Common myeloid progenitor, CD34-positive (primary cell): Measurements from ENCODE around the gene STAT3.

Experiments
- CTCF ChIA-PET: fragments of 350-600 bp; sonication (Branson Sonifier 250); formaldehyde crosslinking; loops from one replicate; lab custom pipeline; 2021; ENCODE audit warnings: antibody characterized with exemption; lab: Charles Lee
- POLR2A ChIA-PET: fragments of 350-600 bp; sonication (Branson Sonifier 250); formaldehyde crosslinking; loops from one replicate; lab custom pipeline; 2021; ENCODE audit warnings: antibody characterized with exemption; lab: Charles Lee
- DNase-seq, 3 donors: peaks; one replicate each; pipeline versions ENCODE4 v3.0.0 to v3.0.0-alpha.2; 2013
- H3K27ac ChIP-seq, 2 experiments: 1 replicate in 1 of 2; 2 replicates in 1 of 2; pipeline ENCODE4 v1.7.0; 2013; ENCODE audit warnings: inconsistent platforms in 2 of 2, low read length in 2 of 2, mild to moderate bottlenecking in 2 of 2, low read depth in 1 of 2, moderate library complexity in 1 of 2; ENCODE audit not compliant: severe bottlenecking in 2 of 2, insufficient read depth in 1 of 2, poor library complexity in 1 of 2
- H3K27me3 ChIP-seq, 5 experiments: replicated peaks in 2 of 5; 1 replicate in 3 of 5; 2 replicates in 2 of 5; pipeline versions ENCODE4 v1.6.1 to v1.7.0; 2013; ENCODE audit warnings: low read length in 4 of 5, mild to moderate bottlenecking in 2 of 5, moderate library complexity in 2 of 5, inconsistent platforms in 1 of 5; ENCODE audit not compliant: insufficient read depth in 5 of 5, control insufficient read depth in 4 of 5
- H3K36me3 ChIP-seq, 4 experiments: 1 replicate in 2 of 4; 2 replicates in 2 of 4; pipeline versions ENCODE4 v1.6.1 to v1.7.0; 2013; ENCODE audit warnings: low read length in 3 of 4, control low read depth in 1 of 4, mild to moderate bottlenecking in 1 of 4; ENCODE audit not compliant: control insufficient read depth in 4 of 4, insufficient read depth in 4 of 4
- H3K4me1 ChIP-seq, 4 experiments: 1 replicate in 3 of 4; 2 replicates in 1 of 4; pipeline versions ENCODE4 v1.6.1 to v1.7.1; 2013; ENCODE audit warnings: low read length in 3 of 4, mild to moderate bottlenecking in 3 of 4, control low read depth in 1 of 4, inconsistent platforms in 1 of 4, moderate library complexity in 1 of 4; ENCODE audit not compliant: control insufficient read depth in 4 of 4, insufficient read depth in 4 of 4; ENCODE audit errors: control extremely low read depth in 1 of 4
- H3K4me3 ChIP-seq, 7 experiments: 1 replicate in 4 of 7; 2 replicates in 3 of 7; pipeline versions ENCODE4 v1.5.1 to v1.7.0; 2013; ENCODE audit warnings: mild to moderate bottlenecking in 7 of 7, low read length in 6 of 7, moderate library complexity in 6 of 7, inconsistent platforms in 2 of 7, low read depth in 2 of 7, control low read depth in 1 of 7; ENCODE audit not compliant: insufficient read depth in 4 of 7, control insufficient read depth in 1 of 7; ENCODE audit errors: extremely low read depth in 1 of 7
- H3K9me3 ChIP-seq, 5 experiments: 1 replicate in 4 of 5; 2 replicates in 1 of 5; pipeline versions ENCODE4 v1.6.1 to v1.7.1; 2013; ENCODE audit warnings: low read length in 4 of 5, mild to moderate bottlenecking in 2 of 5, inconsistent platforms in 1 of 5, low read depth in 1 of 5, moderate library complexity in 1 of 5; ENCODE audit not compliant: control insufficient read depth in 4 of 5, insufficient read depth in 2 of 5; ENCODE audit errors: control extremely low read depth in 1 of 5
- WGBS: methylation state at CpG from one replicate; pipeline ENCODE4 v1.1.5; 2013; ENCODE audit not compliant: insufficient coverage; 5-methylcytosine and 5-hydroxymethylcytosine counted together

The STAT3 gene

GRCh38 chr17:42313389-42313772 is 74.9 kb downstream of the STAT3 start:
- 57% methylated on average over 4 of the region's 4 CpGs for WGBS
- peaks cover 2 to 70% (median 48%) of the 10 kb centered on the region in 4 experiments for H3K36me3 ChIP-seq
- H3K4me1 ChIP-seq: peaks cover 29 to 91% (median 83%) of the 10 kb centered on the region in 4 experiments

GRCh38 chr17:42312285-42313130 is 75.7 kb downstream of the STAT3 start:
- peak; percentile 90 to 95 (median 93) for DNase-seq
- Histone ChIP-seq H3K27me3 (no peaks in the 10 kb centered on the region), H3K9me3 (no peaks in the 10 kb centered on the region), H3K4me1 (peaks cover 24 to 82% (median 74%) of the 10 kb centered on the region in 4 experiments), H3K4me3 (peak overlapping the region in 3 of 7 experiments; percentile 43 to 51 (median 48)), H3K36me3 (peaks cover 6 to 72% (median 54%) of the 10 kb centered on the region in 4 experiments), H3K27ac (peak overlapping the region; percentile 62 to 99)
- CTCF ChIA-PET: interaction anchor here (0.6 to 12.4 kb wide), 22 partner anchors 9 to 151 kb away, joined by 3 to 132 read pairs (median 4); partner anchors contain the start of gene STAT3
- POLR2A ChIA-PET: interaction anchor here (0.5 to 3.7 kb wide), 16 partner anchors 9 to 206 kb away, joined by 3 to 36 read pairs (median 5); partner anchors contain the start of genes CAVIN1, STAT3, STAT5A and STAT5B
- under 1% methylated on average over 39 of the region's 54 CpGs for WGBS

More at GRCh38 chr17:42313389-42313772, 74.9 kb downstream of the STAT3 start:
- peak overlapping the region; percentile 62 to 99 for H3K27ac ChIP-seq
- ChIA-PET CTCF (interaction anchor here (0.8 to 12.4 kb wide), 13 partner anchors 9 to 214 kb away, joined by 3 to 132 read pairs (median 4); partner anchors contain the start of gene STAT3), POLR2A (interaction anchor here (0.6 to 3.7 kb wide), 7 partner anchors 8 to 205 kb away, joined by 3 to 36 read pairs (median 7); partner anchors contain the start of genes STAT3 and STAT5A)
- H3K27me3 ChIP-seq: no peaks in the 10 kb centered on the region
- no peak for DNase-seq
- peak overlapping the region in 2 of 7 experiments; percentile 22 to 33 for H3K4me3 ChIP-seq
- no peaks in the 10 kb centered on the region for H3K9me3 ChIP-seq

- H3K36me3 ChIP-seq: peaks cover 6 to 72% (median 56%) of the 10 kb centered on the region in 4 experiments
Measured at GRCh38 chr17:42312035-42312284, 76.3 kb downstream of the STAT3 start.

GRCh38 chr17:42311240-42312034 is 76.8 kb downstream of the STAT3 start:
- Histone ChIP-seq H3K27ac (peak overlapping the region; percentile 41 to 99), H3K36me3 (peaks cover 6 to 72% (median 54%) of the 10 kb centered on the region in 4 experiments), H3K27me3 (no peaks in the 10 kb centered on the region), H3K9me3 (no peaks in the 10 kb centered on the region), H3K4me3 (peak overlapping the region in 4 of 7 experiments; percentile 31 to 48 (median 44)), H3K4me1 (peaks cover 23 to 71% (median 63%) of the 10 kb centered on the region in 4 experiments)
- POLR2A ChIA-PET: interaction anchor here (0.5 to 3.7 kb wide), 13 partner anchors 10 to 94 kb away, joined by 3 to 36 read pairs (median 5); partner anchors contain the start of genes STAT3, STAT5A and STAT5B
- DNase-seq: peak in 2 of 3 donors; percentile 76 to 80
- CTCF ChIA-PET: interaction anchor here (0.7 to 12.4 kb wide), 17 partner anchors 10 to 206 kb away, joined by 3 to 132 read pairs (median 5); partner anchors contain the start of genes STAT3 and STAT5A
- 38% methylated on average over 15 of the region's 19 CpGs for WGBS

More at GRCh38 chr17:42312035-42312284, 76.3 kb downstream of the STAT3 start:
- ChIA-PET POLR2A (interaction anchor here (0.5 to 3.7 kb wide), 14 partner anchors 9 to 111 kb away, joined by 3 to 36 read pairs (median 4); partner anchors contain the start of genes CAVIN1, STAT3, STAT5A and STAT5B), CTCF (interaction anchor here (1.0 to 12.4 kb wide), 18 partner anchors 11 to 204 kb away, joined by 3 to 132 read pairs (median 6); partner anchors contain the start of gene STAT3)
- H3K4me3 ChIP-seq: peak overlapping the region in 4 of 7 experiments; percentile 30 to 48 (median 44)
- 0% methylated on average over 5 of the region's 5 CpGs for WGBS
- peak overlapping the region; percentile 41 to 99 for H3K27ac ChIP-seq
- no peaks in the 10 kb centered on the region for H3K9me3 ChIP-seq
- H3K4me1 ChIP-seq: peaks cover 23 to 76% (median 68%) of the 10 kb centered on the region in 4 experiments
- H3K27me3 ChIP-seq: no peaks in the 10 kb centered on the region
- no peak for DNase-seq

GRCh38 chr17:42310787-42311215 is 77.4 kb downstream of the STAT3 start:
- H3K9me3 ChIP-seq: no peaks in the 10 kb centered on the region
- H3K27ac ChIP-seq: peak overlapping the region; percentile 41 to 99
- peaks cover 23 to 65% (median 59%) of the 10 kb centered on the region in 4 experiments for H3K4me1 ChIP-seq

More at GRCh38 chr17:42310787-42311215, 77.4 kb downstream of the STAT3 start:
- 91% methylated on average over 8 of the region's 9 CpGs for WGBS
- ChIA-PET POLR2A (interaction anchor here (1.9 to 3.7 kb wide), 4 partner anchors 10 to 95 kb away, joined by 12 to 36 read pairs (median 24); partner anchors contain the start of genes STAT3 and STAT5A), CTCF (interaction anchor here (0.7 to 12.4 kb wide), 9 partner anchors 9 to 207 kb away, joined by 3 to 132 read pairs (median 8); partner anchors contain the start of genes STAT3 and STAT5A)
- DNase-seq: no peak
- Histone ChIP-seq H3K27me3 (no peaks in the 10 kb centered on the region), H3K4me3 (no peak overlapping the region), H3K36me3 (peaks cover 6 to 75% (median 58%) of the 10 kb centered on the region in 4 experiments)
